Ishikawa (cell line): ENCODE data around the gene ASMTL.

Experiments
- CEBPB ChIP-seq: IDR thresholded peaks from 2 replicates; pipeline ENCODE4 v1.6.1; 2012
- CREB1 ChIP-seq: IDR thresholded peaks from 2 replicates; pipeline ENCODE4 v1.6.1; 2012; ENCODE audit warnings: low read depth
- EGR1 ChIP-seq: IDR thresholded peaks from 2 replicates; pipeline ENCODE4 v1.6.1; 2012
- EP300 ChIP-seq: IDR thresholded peaks from 2 replicates; pipeline ENCODE4 v1.6.1; 2012; ENCODE audit warnings: borderline replicate concordance
- FOXM1 ChIP-seq: IDR thresholded peaks from 2 replicates; pipeline ENCODE4 v1.6.1; 2012; ENCODE audit warnings: low read depth, borderline replicate concordance
- MAX ChIP-seq: IDR thresholded peaks from 2 replicates; pipeline ENCODE4 v1.6.1; 2012
- NFIC ChIP-seq: IDR thresholded peaks from 2 replicates; pipeline ENCODE4 v1.6.1; 2012
- RAD21 ChIP-seq: IDR thresholded peaks from 2 replicates; pipeline ENCODE4 v1.6.1; 2012; ENCODE audit warnings: low read depth
- REST ChIP-seq: IDR thresholded peaks from 2 replicates; pipeline ENCODE4 v1.6.1; 2012; ENCODE audit warnings: low read depth, mild to moderate bottlenecking
- TAF1 ChIP-seq: IDR thresholded peaks from 2 replicates; pipeline ENCODE4 v1.6.1; 2012; ENCODE audit warnings: low read depth, mild to moderate bottlenecking
- TCF12 ChIP-seq: IDR thresholded peaks from 2 replicates; pipeline ENCODE4 v1.6.1; 2012; ENCODE audit warnings: low read depth
- TEAD4 ChIP-seq: IDR thresholded peaks from 2 replicates; pipeline ENCODE4 v1.6.1; 2012
- USF1 ChIP-seq: IDR thresholded peaks from 2 replicates; pipeline ENCODE4 v1.6.1; 2012
- YY1 ChIP-seq: IDR thresholded peaks from 2 replicates; pipeline ENCODE4 v1.6.1; 2012; ENCODE audit warnings: low read depth
- ZBTB7A ChIP-seq: IDR thresholded peaks from 2 replicates; pipeline ENCODE4 v1.6.1; 2012; ENCODE audit warnings: low read depth

ASMTL gene

GRCh38 chrX:1359477-1359873, 93.2 kb downstream of the ASMTL start:
- no peak for TF ChIP-seq TEAD4
- TF ChIP-seq REST: no peak
- no peak for TF ChIP-seq FOXM1

- TF ChIP-seq TEAD4: no peak
- TF ChIP-seq ZBTB7A: no peak
- no peak for TF ChIP-seq MAX
- TF ChIP-seq REST: no peak
- no peak for TF ChIP-seq CREB1
- TF ChIP-seq YY1: no peak
- no peak for TF ChIP-seq FOXM1
Observed at GRCh38 chrX:1358793-1359476, 93.8 kb downstream of the ASMTL start.

GRCh38 chrX:1357993-1358392, 94.7 kb downstream of the ASMTL start:
- TF ChIP-seq YY1 (no peak), EGR1 (no peak), TAF1 (no peak), REST (no peak), MAX (no peak), EP300 (no peak), CREB1 (no peak), NFIC (no peak), USF1 (no peak)

- no peak for TF ChIP-seq RAD21
- TF ChIP-seq EGR1: no peak
- no peak for TF ChIP-seq TEAD4
- TF ChIP-seq FOXM1: no peak
- no peak for TF ChIP-seq CEBPB
- TF ChIP-seq EP300: no peak
- no peak for TF ChIP-seq TAF1
- no peak for TF ChIP-seq USF1
- no peak for TF ChIP-seq YY1
- TF ChIP-seq MAX: no peak
- no peak for TF ChIP-seq REST
- no peak for TF ChIP-seq NFIC
- no peak for TF ChIP-seq CREB1
- TF ChIP-seq ZBTB7A: no peak
- TF ChIP-seq TCF12: no peak
Observed at GRCh38 chrX:1355131-1356046, 97.3 kb downstream of the ASMTL start.
